ENCODE results near the gene TMEM202.
"Not testable (repeated sequence)": the region's sequence is repeated elsewhere in the genome, so short reads cannot be mapped to it uniquely, and the experiment has no call there.

TMEM202 gene

DNA sequence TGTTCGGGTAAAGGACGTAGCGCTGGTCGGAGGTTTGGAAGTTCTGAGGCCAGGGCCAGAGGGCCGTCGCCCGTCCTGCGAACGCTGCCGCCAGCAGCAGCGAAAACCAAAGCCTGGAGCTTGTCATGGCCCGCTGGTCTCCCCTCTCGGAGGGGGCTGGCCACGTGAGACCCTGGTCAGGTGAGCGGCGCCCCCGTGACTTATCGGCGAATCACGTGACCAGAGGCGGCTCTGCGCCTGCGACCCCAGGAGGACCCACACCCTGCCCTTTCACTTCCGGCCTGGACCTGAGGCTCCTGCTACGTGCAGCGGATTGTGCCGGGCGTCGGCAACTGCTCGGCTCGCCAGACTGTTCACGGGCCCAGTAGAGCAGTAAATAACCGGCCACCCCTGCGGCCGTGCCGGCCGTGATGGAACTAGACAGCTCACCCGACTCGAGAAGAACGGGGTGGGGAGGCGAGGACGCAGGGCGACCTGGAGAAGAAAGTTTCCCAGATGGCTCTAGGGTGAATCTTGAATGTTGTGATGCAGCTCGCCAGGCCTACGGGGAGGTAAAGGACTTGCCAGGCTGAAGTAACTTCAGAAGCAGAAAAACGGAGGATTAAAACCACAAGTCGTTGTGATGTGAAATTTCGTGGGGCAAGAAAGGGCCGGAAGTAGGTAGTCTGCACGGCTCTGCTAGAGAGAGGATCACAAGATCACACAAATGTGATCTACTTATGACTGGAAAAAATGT lies 22.1 kb upstream of the TMEM202 start, which contains the start of gene HEXA:
TSS of gene HEXA (minus strand) at position 169 of the 736 bp plus-strand sequence. CDS start at position 127, 42 bp downstream.
- no peaks in the 10 kb centered on the region for H3K27me3 ChIP-seq (ENCODE audit: insufficient read depth, low read length)
- no peaks in the 10 kb centered on the region for H4K20me1 ChIP-seq (ENCODE audit: insufficient read depth, low read length)
- peak within 1 kb of the TSS; percentile 78 for H3K9ac ChIP-seq (ENCODE audit: low read length)
- no peak for TF ChIP-seq EZH2 (IDR thresholded peaks at IDR 0.05; ENCODE audit: borderline replicate concordance, low read length)
- TF ChIP-seq, protein P1, sequence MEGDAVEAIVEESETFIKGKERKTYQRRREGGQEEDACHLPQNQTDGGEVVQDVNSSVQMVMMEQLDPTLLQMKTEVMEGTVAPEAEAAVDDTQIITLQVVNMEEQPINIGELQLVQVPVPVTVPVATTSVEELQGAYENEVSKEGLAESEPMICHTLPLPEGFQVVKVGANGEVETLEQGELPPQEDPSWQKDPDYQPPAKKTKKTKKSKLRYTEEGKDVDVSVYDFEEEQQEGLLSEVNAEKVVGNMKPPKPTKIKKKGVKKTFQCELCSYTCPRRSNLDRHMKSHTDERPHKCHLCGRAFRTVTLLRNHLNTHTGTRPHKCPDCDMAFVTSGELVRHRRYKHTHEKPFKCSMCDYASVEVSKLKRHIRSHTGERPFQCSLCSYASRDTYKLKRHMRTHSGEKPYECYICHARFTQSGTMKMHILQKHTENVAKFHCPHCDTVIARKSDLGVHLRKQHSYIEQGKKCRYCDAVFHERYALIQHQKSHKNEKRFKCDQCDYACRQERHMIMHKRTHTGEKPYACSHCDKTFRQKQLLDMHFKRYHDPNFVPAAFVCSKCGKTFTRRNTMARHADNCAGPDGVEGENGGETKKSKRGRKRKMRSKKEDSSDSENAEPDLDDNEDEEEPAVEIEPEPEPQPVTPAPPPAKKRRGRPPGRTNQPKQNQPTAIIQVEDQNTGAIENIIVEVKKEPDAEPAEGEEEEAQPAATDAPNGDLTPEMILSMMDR (IDR thresholded peaks at IDR 0.05; ENCODE audit: low read length): no peak
- peak within 1 kb of the TSS; percentile 80 for H3K4me2 ChIP-seq (ENCODE audit: low read length)
- peaks cover 24% of the 10 kb centered on the region for H3K79me2 ChIP-seq (ENCODE audit: insufficient read depth, low read length)
- no peaks in the 10 kb centered on the region for H3K9me2 ChIP-seq (ENCODE audit: low read depth, low read length)
- peak within 1 kb of the TSS; percentile 26 for H2AFZ ChIP-seq (ENCODE audit: low read length)
- no peaks in the 10 kb centered on the region for H3K9me3 ChIP-seq (ENCODE audit: low read length)
- peak within 1 kb of the TSS; percentile 56 for H3K27ac ChIP-seq (ENCODE audit: low read depth, low read length, poor library complexity, severe bottlenecking)
- H3K4me1 ChIP-seq (ENCODE audit: insufficient read depth, low read length, severe bottlenecking): peaks cover 22% of the 10 kb centered on the region
- no peaks in the 10 kb centered on the region for H3K36me3 ChIP-seq (ENCODE audit: insufficient read depth, low read length)
- H3K4me3 ChIP-seq (ENCODE audit: low read depth, low read length, poor library complexity, severe bottlenecking): peak within 1 kb of the TSS; percentile 93
- no peaks in the 10 kb centered on the region for H3F3A ChIP-seq (ENCODE audit: insufficient read depth, low read length)

DNA sequence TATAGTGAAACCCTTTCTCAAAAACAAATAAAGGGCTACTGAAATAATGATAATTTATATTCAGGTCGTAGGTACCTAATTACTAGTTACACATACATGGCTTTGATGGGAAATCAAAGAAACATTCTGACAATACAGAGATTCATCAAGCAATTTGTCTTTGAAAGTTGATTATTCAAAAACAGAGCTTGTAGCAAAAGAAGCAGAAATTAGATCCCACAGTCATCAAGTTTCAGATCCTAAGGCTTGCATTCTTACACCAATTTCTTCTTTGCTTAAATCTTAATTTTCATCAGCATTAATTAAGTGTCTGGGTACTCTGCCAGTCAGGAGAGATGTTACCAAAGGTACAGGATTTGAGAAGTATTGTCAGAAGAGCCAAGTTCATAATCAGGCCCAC lies 20.8 kb upstream of the TMEM202 start:
- Histone ChIP-seq H3K9me3 (ENCODE audit: low read length) (no peaks in the 10 kb centered on the region), H4K20me1 (ENCODE audit: insufficient read depth, low read length) (no peaks in the 10 kb centered on the region), H3K27me3 (ENCODE audit: insufficient read depth, low read length) (no peaks in the 10 kb centered on the region), H3K4me3 (ENCODE audit: low read depth, low read length, poor library complexity, severe bottlenecking) (no peak overlapping the region), H3K79me2 (ENCODE audit: insufficient read depth, low read length) (peaks cover 22% of the 10 kb centered on the region), H3K9me2 (ENCODE audit: low read depth, low read length) (no peaks in the 10 kb centered on the region), H3F3A (ENCODE audit: insufficient read depth, low read length) (no peaks in the 10 kb centered on the region), H3K27ac (ENCODE audit: low read depth, low read length, poor library complexity, severe bottlenecking) (no peak overlapping the region), H2AFZ (ENCODE audit: low read length) (no peak overlapping the region), H3K36me3 (ENCODE audit: insufficient read depth, low read length) (no peaks in the 10 kb centered on the region), H3K4me2 (ENCODE audit: low read length) (no peak overlapping the region), H3K9ac (ENCODE audit: low read length) (no peak overlapping the region), H3K4me1 (ENCODE audit: insufficient read depth, low read length, severe bottlenecking) (peaks cover 22% of the 10 kb centered on the region)
- no peak for TF ChIP-seq EZH2 (IDR thresholded peaks at IDR 0.05; ENCODE audit: borderline replicate concordance, low read length)
- TF ChIP-seq, protein P1 (IDR thresholded peaks at IDR 0.05; ENCODE audit: low read length): no peak

DNA sequence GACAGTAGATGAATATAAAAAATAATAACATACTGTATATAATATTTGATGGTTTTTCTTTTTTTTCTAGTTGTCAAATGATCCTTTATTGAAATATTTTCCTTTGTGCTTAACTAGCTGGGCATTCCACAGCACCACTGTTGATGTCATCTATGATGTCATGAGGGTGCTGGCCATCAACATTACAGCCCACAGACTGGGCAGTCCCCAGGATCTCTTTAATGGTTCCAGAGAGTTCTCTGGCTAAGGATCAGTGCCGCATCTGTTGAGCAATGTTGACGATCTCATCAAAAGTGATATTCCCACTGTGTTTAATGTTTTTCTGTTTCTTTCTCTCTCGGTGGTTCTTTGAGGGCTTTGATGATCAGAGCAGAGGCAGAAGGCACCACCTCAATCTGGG lies 19.0 kb upstream of the TMEM202 start:
- H3K4me2 ChIP-seq (ENCODE audit: low read length); H3K27ac ChIP-seq (ENCODE audit: low read depth, low read length, poor library complexity, severe bottlenecking): not testable (repeated sequence)

More for the DNA sequence above, 19.0 kb upstream of the TMEM202 start:
- H3K9me2 ChIP-seq (ENCODE audit: low read depth, low read length); H2AFZ ChIP-seq (ENCODE audit: low read length); H3K4me3 ChIP-seq (ENCODE audit: low read depth, low read length, poor library complexity, severe bottlenecking); H4K20me1 ChIP-seq (ENCODE audit: insufficient read depth, low read length); H3F3A ChIP-seq (ENCODE audit: insufficient read depth, low read length); H3K9me3 ChIP-seq (ENCODE audit: low read length); H3K36me3 ChIP-seq (ENCODE audit: insufficient read depth, low read length); H3K27me3 ChIP-seq (ENCODE audit: insufficient read depth, low read length); H3K9ac ChIP-seq (ENCODE audit: low read length): not testable (repeated sequence)
- Histone ChIP-seq H3K4me1 (ENCODE audit: insufficient read depth, low read length, severe bottlenecking) (peaks cover 21% of the 10 kb centered on the region), H3K79me2 (ENCODE audit: insufficient read depth, low read length) (peaks cover 14% of the 10 kb centered on the region)

Measured in OCI-LY1 (cell line).